KMS-11 (cell line): ENCODE measurements around the gene TC2N.

Source experiments
- H2AFZ ChIP-seq: fragments of 200-600 bp; sonication (generic); 2 replicates; pipeline ENCODE4 v1.6.1; 2016; ENCODE audit warnings: antibody characterized with exemption, mixed run types, low read depth
- H3K27ac ChIP-seq: fragments of 200-600 bp; sonication (generic); 2 replicates; pipeline ENCODE4 v1.6.1; 2016; ENCODE audit warnings: mild to moderate bottlenecking, mixed run types
- H3K27me3 ChIP-seq: fragments of 200-600 bp; sonication (generic); 2 replicates; pipeline ENCODE4 v1.6.1; 2017; ENCODE audit warnings: mild to moderate bottlenecking, low read depth, mixed run types, moderate library complexity; ENCODE audit not compliant: insufficient read depth
- H3K36me3 ChIP-seq: fragments of 200-600 bp; sonication (generic); 2 replicates; pipeline ENCODE4 v1.6.1; 2017; ENCODE audit warnings: mild to moderate bottlenecking, mixed run types; ENCODE audit not compliant: insufficient read depth
- H3K4me1 ChIP-seq: fragments of 200-600 bp; sonication (generic); 2 replicates; pipeline ENCODE4 v1.6.1; 2016; ENCODE audit warnings: mild to moderate bottlenecking, low read depth, mixed run types; ENCODE audit not compliant: poor library complexity, severe bottlenecking
- H3K4me2 ChIP-seq: fragments of 200-600 bp; sonication (generic); 2 replicates; pipeline ENCODE4 v1.7.0; 2016; ENCODE audit warnings: mild to moderate bottlenecking, mixed run types
- H3K4me3 ChIP-seq: fragments of 200-600 bp; sonication (generic); IDR thresholded peaks from 2 replicates; pipeline ENCODE4 v1.6.1; 2017; ENCODE audit warnings: low read depth, low read length, mixed read lengths; ENCODE audit not compliant: insufficient read depth
- H3K79me2 ChIP-seq: fragments of 200-600 bp; sonication (generic); 2 replicates; pipeline ENCODE4 v1.6.1; 2016; ENCODE audit warnings: low read depth, mixed run types; ENCODE audit not compliant: insufficient read depth
- H3K9ac ChIP-seq: fragments of 200-600 bp; sonication (generic); 2 replicates; pipeline ENCODE4 v1.6.1; 2016; ENCODE audit warnings: mild to moderate bottlenecking, mixed run types
- H4K20me1 ChIP-seq: fragments of 200-600 bp; sonication (generic); 2 replicates; pipeline ENCODE4 v1.6.1; 2016; ENCODE audit warnings: mild to moderate bottlenecking, mixed run types; ENCODE audit not compliant: insufficient read depth
- CTCF ChIP-seq: fragments of 200-600 bp; sonication (generic); conservative IDR thresholded peaks from 2 replicates; pipeline ENCODE4 v1.6.1; 2017; ENCODE audit warnings: low read depth, mild to moderate bottlenecking, antibody characterized with exemption, low read length, moderate library complexity, mixed read lengths

Gene TC2N

GRCh38 chr14:91866511-91867295 lies 633 bp downstream of the TC2N start:
- Histone ChIP-seq H3K4me3 (no peak overlapping the region), H3K9ac (no peak overlapping the region), H3K4me2 (peak overlapping the region; percentile 73; the same call in 1 of the 2 replicates), H3K79me2 (no peaks in the 10 kb centered on the region), H3K36me3 (no peaks in the 10 kb centered on the region), H3K4me1 (peaks cover 38% of the 10 kb centered on the region), H3K27ac (no peak overlapping the region), H2AFZ (no peak overlapping the region), H3K27me3 (peaks cover 34% of the 10 kb centered on the region), H4K20me1 (peaks cover 4% of the 10 kb centered on the region; the same call in 1 of the 2 replicates)
- TF ChIP-seq CTCF, result no peak

- Histone ChIP-seq H3K4me2 (peak overlapping the region; percentile 73; the same call in 1 of the 2 replicates), H3K4me3 (no peak overlapping the region), H2AFZ (no peak overlapping the region)
Observed at GRCh38 chr14:91866061-91866460, 1.3 kb downstream of the TC2N start.

GRCh38 chr14:91862417-91862816 lies 4.9 kb downstream of the TC2N start:
- Histone ChIP-seq H3K27ac (no peak overlapping the region), H3K79me2 (no peaks in the 10 kb centered on the region), H3K4me2 (no peak overlapping the region), H3K27me3 (peaks cover 28% of the 10 kb centered on the region), H3K4me1 (peaks cover 25% of the 10 kb centered on the region), H4K20me1 (peaks cover 4% of the 10 kb centered on the region; the same call in 1 of the 2 replicates), H2AFZ (no peak overlapping the region), H3K9ac (no peak overlapping the region), H3K4me3 (no peak overlapping the region), H3K36me3 (no peaks in the 10 kb centered on the region)
- no peak for TF ChIP-seq CTCF

More at GRCh38 chr14:91866061-91866460, 1.3 kb downstream of the TC2N start:
- Histone ChIP-seq H3K79me2 (no peaks in the 10 kb centered on the region), H3K4me1 (peaks cover 38% of the 10 kb centered on the region), H3K36me3 (no peaks in the 10 kb centered on the region), H3K27me3 (peaks cover 34% of the 10 kb centered on the region), H4K20me1 (peaks cover 4% of the 10 kb centered on the region; the same call in 1 of the 2 replicates), H3K9ac (no peak overlapping the region), H3K27ac (no peak overlapping the region)
- TF ChIP-seq CTCF, result no peak

GRCh38 chr14:91861091-91861490 lies 6.2 kb downstream of the TC2N start:
- Histone ChIP-seq H3K36me3 (no peaks in the 10 kb centered on the region), H3K4me2 (no peak overlapping the region), H3K4me1 (peaks cover 12% of the 10 kb centered on the region), H4K20me1 (peaks cover 4% of the 10 kb centered on the region; the same call in 1 of the 2 replicates), H3K79me2 (no peaks in the 10 kb centered on the region), H3K4me3 (no peak overlapping the region), H3K9ac (no peak overlapping the region), H2AFZ (no peak overlapping the region), H3K27ac (no peak overlapping the region), H3K27me3 (peaks cover 28% of the 10 kb centered on the region)
- TF ChIP-seq CTCF, result no peak
